GM15510 (cell line): ENCODE results near the gene ATP6V0B.

Source experiments
- POLR2A ChIP-seq: IDR thresholded peaks from 3 replicates; pipeline ENCODE4 v1.6.1; 2011; ENCODE audit warnings: borderline replicate concordance; ENCODE audit not compliant: insufficient read length; ENCODE audit errors: extremely low read depth

ATP6V0B gene

DNA sequence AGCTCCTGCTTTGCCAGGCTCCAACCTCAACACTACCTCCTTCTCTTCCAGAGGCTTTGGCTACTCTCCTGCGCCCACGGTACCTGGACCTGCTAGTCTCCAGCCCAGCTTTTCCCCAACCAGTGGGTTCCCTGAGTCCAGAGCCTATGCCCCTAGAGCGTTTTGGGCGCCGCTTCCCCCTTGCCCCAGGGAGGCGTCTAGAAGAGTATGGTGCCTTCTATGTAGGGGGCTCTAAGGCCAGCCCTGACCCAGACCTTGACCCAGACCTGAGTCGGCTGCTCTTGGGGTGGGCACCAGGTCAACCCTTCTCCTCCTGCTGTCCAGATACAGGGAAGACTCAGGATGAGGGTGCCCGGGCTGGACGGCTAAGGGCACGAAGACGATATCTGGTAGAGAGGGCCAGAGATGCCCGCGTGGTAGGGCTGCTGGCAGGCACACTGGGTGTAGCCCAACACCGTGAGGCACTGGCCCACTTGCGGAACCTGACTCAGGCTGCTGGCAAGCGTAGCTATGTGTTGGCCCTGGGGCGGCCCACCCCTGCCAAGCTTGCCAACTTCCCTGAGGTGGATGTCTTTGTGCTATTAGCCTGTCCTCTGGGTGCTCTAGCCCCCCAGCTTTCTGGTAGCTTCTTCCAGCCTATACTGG, 3.3 kb upstream of the ATP6V0B start:
- TF ChIP-seq POLR2A: no peak

DNA sequence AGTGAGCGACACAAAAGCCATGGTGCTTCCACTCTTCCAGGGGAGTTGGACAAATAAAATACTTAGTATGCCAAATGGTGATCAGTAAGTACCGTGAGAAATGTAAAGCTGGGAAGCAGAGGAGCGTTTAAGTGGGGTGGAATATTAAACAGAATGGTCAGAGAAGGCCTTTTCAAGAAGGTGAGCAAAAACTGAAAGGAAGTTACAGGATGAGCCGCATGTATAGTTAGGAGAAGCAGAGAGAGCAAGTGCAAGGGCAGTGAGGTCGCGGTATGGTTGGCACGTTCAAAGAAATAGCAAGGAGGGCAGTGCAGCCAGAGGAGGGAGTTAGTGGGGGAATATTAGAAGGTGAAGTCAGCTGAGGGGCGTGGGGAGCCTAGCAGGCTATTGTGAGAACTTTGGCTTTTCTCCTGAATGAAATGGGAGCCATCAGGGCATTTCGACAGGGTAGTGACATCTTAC, 748 bp upstream of the ATP6V0B start:
- no peak for TF ChIP-seq POLR2A

DNA sequence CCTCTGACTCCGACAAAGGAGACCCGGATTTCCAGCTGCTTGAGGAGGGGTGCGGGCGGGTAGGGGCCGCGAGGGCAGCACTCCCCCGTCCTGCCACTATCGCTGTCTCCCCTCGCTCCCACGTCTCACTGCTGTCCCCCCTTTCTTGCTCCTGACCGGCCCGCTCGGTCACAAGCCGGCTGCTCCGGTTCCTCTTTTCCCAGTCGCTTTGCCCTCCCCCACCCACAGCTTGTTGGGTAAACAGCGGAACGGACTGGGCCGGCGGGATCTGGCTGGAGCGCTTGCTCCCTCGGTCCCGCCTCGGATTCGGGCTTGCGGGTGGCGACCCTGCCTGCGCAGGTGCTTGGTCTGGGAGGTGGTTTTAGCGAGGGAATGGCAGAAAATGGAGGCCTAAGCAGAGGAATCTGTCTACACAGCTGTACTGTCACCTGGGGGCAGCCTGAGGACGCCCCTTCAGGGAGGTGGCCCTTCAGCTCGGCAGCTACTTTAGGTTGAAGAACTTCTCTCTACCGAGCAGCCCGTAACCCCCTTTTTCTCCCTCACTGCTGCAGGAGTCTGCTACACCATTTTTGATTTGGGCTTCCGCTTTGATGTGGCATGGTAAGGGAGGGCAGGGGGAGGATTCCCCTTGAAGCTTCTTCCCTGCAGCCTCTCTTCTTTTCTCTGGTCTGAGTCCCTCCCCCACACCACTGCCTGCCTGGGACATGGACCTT, 645 bp downstream of the ATP6V0B start:
- TF ChIP-seq POLR2A: no peak

DNA sequence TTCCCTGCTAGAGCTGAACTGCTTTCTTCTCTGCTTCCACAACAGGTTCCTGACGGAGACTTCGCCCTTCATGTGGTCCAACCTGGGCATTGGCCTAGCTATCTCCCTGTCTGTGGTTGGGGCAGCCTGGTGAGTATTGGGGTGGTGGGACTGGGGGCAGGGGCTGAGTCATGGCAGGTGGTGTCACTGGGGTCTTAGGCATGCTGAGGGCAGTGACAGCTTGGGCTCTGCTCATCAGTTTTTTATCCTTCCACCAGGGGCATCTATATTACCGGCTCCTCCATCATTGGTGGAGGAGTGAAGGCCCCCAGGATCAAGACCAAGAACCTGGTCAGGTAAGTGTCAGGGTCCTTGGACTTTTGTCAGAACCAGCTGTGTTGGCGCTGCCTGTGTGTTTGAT, 1.3 kb downstream of the ATP6V0B start:
- TF ChIP-seq POLR2A: no peak

DNA sequence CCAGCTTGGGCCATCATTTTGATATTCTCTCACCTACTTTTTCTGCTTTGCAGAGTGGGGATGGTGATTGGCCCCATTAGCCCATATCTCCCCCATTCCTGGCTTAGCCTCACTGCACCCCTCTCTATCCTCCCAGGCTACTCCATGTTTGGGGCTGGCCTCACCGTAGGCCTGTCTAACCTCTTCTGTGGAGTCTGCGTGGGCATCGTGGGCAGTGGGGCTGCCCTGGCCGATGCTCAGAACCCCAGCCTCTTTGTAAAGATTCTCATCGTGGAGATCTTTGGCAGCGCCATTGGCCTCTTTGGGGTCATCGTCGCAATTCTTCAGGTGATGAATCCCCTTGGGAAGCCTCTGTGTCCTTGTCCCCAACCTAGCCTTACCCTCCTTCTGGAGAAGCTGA, 2.1 kb downstream of the ATP6V0B start:
- TF ChIP-seq POLR2A: no peak

DNA sequence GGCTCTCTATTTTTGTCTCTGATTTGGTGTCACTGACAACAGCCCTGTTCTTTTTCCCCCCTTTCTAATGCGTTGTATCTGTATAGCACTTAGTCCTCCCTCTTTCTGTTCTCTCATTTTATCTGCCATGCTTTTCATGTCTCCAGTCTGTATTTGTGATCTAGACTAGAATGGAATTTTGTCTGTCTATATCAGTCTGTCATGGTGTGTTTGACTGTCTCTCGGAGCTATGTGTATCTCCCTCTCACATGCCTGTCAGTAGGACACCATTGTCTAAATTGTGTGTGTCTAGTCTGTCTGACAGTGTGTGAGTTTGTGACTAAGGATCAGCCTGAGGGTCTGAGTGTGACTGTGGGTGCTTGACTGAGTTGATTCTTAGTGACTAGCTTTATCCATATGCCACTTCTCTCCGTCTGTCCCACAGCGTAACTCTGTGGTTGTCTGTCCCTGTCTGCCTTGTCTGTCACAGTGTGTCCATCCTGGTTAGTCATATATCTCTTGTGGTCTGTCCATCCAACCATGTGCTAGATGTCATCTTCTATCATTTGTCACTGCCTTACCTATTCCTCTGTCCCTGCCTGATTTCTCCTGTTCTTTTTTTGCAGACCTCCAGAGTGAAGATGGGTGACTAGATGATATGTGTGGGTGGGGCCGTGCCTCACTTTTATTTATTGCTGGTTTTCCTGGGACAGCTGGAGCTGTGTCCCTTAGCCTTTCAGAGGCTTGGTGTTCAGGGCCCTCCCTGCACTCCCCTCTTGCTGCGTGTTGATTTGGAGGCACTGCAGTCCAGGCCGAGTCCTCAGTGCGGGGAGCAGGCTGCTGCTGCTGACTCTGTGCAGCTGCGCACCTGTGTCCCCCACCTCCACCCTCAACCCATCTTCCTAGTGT, 2.9 kb downstream of the ATP6V0B start:
- no peak for TF ChIP-seq POLR2A

DNA sequence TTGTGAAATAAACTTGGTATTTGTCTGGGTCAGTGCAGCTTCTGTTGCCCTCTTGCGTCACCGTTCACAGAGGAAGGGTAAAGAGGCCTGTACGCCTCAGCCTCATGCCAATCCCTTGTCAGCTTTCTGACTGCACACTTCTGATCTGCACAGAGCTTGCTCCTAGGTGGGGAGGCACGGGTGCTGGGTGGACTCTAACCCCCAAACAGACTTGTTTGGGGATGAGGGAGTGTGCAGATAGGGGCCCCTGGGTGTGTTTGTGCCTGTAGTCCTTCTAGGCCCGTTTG, 3.4 kb downstream of the ATP6V0B start:
- TF ChIP-seq POLR2A: no peak

DNA sequence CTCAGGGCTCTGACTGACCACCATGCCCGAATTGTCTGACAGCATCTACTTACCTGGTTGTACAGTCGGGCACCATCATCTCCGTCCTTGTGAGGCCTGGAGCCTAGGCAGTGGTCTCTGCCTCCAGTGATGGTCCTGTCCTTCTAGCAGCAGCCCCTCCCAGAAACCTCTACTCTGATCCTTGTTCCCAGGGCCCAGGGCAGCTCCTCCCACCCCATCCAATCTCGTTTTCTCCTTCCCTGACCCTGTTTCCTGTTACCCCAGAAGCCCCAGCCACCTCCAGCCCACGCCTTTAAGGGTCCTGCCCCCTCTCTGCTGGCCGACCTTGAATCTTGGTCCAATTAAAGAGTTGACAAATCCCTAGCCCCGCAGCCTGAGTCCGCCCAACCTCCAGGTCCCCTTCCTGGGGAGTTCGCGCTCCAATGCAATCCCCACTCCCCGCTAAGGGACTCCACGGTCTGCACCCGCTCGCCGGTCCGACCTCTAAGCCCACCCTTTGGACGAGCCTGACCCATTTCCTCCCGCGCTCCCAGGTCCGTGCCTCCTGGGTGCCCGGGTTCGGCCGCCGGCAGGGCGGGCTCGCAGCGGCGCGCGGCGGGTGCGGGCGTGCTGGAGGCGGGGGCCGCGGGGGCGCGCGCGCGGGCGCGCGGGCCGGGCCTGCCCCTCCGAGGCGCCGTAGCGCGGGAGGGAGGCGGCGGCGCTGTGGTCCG, 3.9 kb downstream of the ATP6V0B start, which contains the start of gene B4GALT2:
Gene B4GALT2 (plus strand): TSS at position 660 of the 710 bp plus-strand sequence. CDS start 1,951 bp downstream, outside the sequence.
- TF ChIP-seq POLR2A: peak; percentile 17

DNA sequence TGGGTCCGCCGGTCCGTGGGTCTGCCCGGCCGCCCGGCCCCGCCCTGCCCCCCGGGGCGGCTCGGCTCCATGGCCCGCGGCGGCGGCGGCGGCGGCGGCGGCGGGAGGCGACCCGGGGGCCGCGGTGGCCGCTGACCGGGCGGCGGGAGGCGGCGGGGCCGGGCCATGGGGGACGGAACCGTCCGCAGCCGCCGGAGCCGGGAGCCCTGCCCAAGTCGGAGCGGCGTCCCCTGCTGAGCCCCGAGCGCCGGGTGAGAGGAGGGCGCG, 4.4 kb downstream of the ATP6V0B start:
- TF ChIP-seq POLR2A: no peak

DNA sequence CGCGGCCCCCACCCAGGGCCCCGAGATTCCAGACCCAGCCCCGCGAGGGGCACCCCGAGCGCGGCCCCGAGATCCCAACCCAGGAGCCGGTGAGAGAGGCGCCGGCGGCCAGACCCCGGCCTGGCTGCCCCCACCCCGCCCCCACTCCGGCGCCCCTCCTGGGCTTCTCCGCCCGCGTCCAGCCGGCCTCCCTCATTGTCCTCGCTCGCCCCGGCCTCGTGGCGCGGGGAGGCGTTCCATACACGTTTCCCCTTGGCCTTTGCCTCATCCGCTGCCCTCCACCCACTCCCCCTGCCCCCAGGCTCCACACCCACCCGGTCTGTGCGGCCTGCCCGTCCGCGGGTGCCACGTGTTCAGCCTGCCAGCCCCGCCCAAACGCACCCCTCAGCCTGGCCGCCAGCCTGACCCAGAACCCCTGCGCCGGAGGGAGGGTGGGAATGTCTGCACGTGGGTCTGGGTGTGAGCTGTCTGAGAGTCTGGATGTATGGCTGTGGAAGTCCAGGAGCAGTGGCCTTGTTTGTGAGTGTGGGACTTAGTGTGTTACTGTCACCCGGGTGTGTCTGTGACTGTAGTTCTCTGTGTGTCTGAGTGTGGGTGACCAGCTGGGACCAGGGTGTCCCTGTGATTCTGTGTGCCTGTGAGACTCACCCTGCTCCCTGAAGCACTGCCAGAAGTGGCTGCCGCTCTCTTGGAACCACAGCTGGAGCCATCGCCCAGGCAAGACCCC, 4.9 kb downstream of the ATP6V0B start:
- TF ChIP-seq POLR2A: peak; percentile 13

DNA sequence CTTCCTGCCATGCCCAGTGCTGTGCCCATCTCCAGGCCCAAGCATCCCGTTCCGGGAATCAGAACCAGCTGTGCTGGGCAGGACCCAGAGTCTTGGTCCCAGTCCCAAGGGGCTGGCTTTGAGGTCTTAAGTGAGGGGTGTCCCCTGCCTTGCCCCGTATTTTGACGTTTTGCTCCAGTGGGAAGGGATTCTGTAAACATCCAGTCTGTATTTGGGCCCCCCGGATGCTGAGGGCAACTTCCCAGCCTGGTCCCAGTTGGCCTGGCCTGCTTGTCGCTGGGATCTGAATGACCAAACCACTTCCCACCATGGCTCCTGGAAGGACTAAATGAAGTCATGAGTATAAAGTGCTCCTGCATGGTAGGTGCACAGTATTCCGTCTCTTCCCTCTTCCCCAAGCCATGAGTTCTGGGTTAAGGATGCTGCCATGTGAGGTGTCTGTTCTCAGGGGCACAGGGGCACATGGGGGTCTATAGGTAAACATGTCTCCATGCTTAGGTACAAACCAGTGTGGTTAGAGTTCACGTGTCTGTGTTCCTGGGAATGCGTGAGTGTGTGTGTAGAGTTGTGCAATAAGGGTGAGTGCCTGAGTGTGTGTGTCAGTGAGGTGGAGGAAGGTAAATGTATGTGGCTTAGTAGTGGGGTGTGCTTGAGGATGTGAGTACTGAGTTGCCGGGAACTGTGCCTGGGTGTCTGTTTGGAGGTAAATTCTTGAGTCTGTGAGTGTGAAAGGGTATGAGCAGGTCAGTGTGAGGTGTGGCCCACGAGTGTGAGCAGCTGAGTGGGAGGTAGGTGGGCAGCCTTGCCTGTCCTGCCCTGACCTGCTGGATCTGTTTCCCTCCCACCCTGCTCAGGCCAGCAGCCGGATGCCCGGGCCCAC, 5.7 kb downstream of the ATP6V0B start:
- no peak for TF ChIP-seq POLR2A

DNA sequence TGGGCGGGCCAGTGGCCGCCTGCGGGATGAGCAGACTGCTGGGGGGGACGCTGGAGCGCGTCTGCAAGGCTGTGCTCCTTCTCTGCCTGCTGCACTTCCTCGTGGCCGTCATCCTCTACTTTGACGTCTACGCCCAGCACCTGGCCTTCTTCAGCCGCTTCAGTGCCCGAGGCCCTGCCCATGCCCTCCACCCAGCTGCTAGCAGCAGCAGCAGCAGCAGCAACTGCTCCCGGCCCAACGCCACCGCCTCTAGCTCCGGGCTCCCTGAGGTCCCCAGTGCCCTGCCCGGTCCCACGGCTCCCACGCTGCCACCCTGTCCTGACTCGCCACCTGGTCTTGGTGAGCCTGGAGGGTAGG, 6.4 kb downstream of the ATP6V0B start:
- TF ChIP-seq POLR2A: no peak

DNA sequence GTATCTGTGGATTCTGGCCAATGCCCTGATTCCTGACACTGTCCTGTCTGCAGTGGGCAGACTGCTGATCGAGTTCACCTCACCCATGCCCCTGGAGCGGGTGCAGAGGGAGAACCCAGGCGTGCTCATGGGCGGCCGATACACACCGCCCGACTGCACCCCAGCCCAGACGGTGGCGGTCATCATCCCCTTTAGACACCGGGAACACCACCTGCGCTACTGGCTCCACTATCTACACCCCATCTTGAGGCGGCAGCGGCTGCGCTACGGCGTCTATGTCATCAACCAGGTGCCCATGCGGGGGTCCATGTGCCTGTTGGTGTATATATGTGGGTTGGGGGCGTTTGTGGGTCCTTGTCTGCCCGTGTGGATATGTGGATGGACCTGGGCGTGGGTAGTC, 6.9 kb downstream of the ATP6V0B start:
- TF ChIP-seq POLR2A: no peak
